Posterior cingulate gyrus (tissue), 11 donors: ENCODE measurements around the gene PDK1.

Source experiments
- DNase-seq, 10 donors: peaks; one replicate each; pipeline versions ENCODE4 v3.0.0 to v3.0.0-alpha.2; 2020 to 2021; ENCODE audit warnings: mixed read lengths in 3 of 10
- intact Hi-C: fragments of 100-400 bp; cut with DNase I; formaldehyde crosslinking; loops from one replicate; pipeline ENCODE4 v1.15.1; 2023

Gene PDK1

GRCh38 chr2:172634477-172634876 is 78.6 kb downstream of the PDK1 start:
- intact Hi-C loops, result no loop called here
- DNase-seq, result no peak

GRCh38 chr2:172635548-172635947 is 79.7 kb downstream of the PDK1 start:
- intact Hi-C loops, result no loop called here
- no peak for DNase-seq

- intact Hi-C loops, result no loop called here
- DNase-seq, result no peak
These were observed 83.4 kb downstream of the PDK1 start for GRCh38 chr2:172639256-172639655.

GRCh38 chr2:172639823-172640222 is 83.9 kb downstream of the PDK1 start:
- intact Hi-C loops, result no loop called here
- DNase-seq, result no peak

- DNase-seq, result no peak
- intact Hi-C loops, result no loop called here
These were observed 84.5 kb downstream of the PDK1 start for GRCh38 chr2:172640389-172640788.

GRCh38 chr2:172642301-172643020 is 86.6 kb downstream of the PDK1 start:
- intact Hi-C loops, result no loop called here
- DNase-seq, result no peak

- DNase-seq, result no peak
- intact Hi-C loops, result no loop called here
These were observed 87.3 kb downstream of the PDK1 start for GRCh38 chr2:172643142-172643541.

- DNase-seq, result no peak
- intact Hi-C loops, result no loop called here
These were observed 91.5 kb downstream of the PDK1 start for GRCh38 chr2:172647439-172647838.

GRCh38 chr2:172655091-172655837 is 99.4 kb downstream of the PDK1 start:
- intact Hi-C loops, result no loop called here
- no peak for DNase-seq

GRCh38 chr2:172655838-172656573 is 100.1 kb downstream of the PDK1 start:
- DNase-seq, result no peak
- intact Hi-C loops, result no loop called here
